Keratinocyte (primary cell): ENCODE data around the gene TTI1. TPM values are rescaled to one million over a fixed set of nuclear protein-coding genes. Genes with fewer than 3 reads are reported as not detected.
A peak's percentile ranks its signal among the peaks of the same experiment; 100 is the strongest.

ENCODE experiments used
- DNase-seq: peaks from one replicate; pipeline ENCODE4 v3.0.0-alpha.2; 2011; ENCODE audit warnings: low read depth, missing footprints, low spot score
- FAIRE-seq: peaks from 2 replicates; lab custom pipeline; 2011; peaks lifted over from hg19 to GRCh38; lab: Jason Lieb, UNC
- H2AFZ ChIP-seq: 2 replicates; pipeline ENCODE4 v1.6.0; 2012; ENCODE audit warnings: low read length, control low read depth, inconsistent platforms; ENCODE audit not compliant: control insufficient read depth
- H3K27ac ChIP-seq: 2 replicates; pipeline ENCODE4 v1.5.1; 2011; ENCODE audit warnings: low read length; ENCODE audit not compliant: control insufficient read depth, insufficient read depth
- H3K27me3 ChIP-seq: 3 replicates; pipeline ENCODE4 v1.6.0; 2011; ENCODE audit warnings: low read length; ENCODE audit not compliant: control insufficient read depth, insufficient read depth; ENCODE audit errors: extremely low read depth
- H3K36me3 ChIP-seq, 2 experiments: 2 replicates in 1 of 2; 3 replicates in 1 of 2; pipeline ENCODE4 v1.5.1; 2011; ENCODE audit warnings: low read length in 2 of 2, mild to moderate bottlenecking in 1 of 2; ENCODE audit not compliant: control insufficient read depth in 2 of 2, insufficient read depth in 2 of 2; ENCODE audit errors: extremely low read depth in 1 of 2
- H3K4me1 ChIP-seq: 3 replicates; pipeline ENCODE4 v1.5.1; 2011; ENCODE audit warnings: low read length; ENCODE audit not compliant: control insufficient read depth, insufficient read depth; ENCODE audit errors: extremely low read depth
- H3K4me2 ChIP-seq: 3 replicates; pipeline ENCODE4 v1.6.0; 2011; ENCODE audit warnings: low read depth, low read length; ENCODE audit not compliant: control insufficient read depth, insufficient read depth; ENCODE audit errors: extremely low read depth
- H3K4me3 ChIP-seq, 3 experiments: fragments of 200-600 bp in 1 of 3; sonication (generic) in 1 of 3; 2 replicates in 2 of 3; 3 replicates in 1 of 3; pipeline ENCODE4 v1.5.1; 2011 to 2016; ENCODE audit warnings: low read length in 3 of 3, mild to moderate bottlenecking in 3 of 3, control low read depth in 2 of 3, inconsistent platforms in 1 of 3, low read depth in 1 of 3, mixed read lengths in 1 of 3, mixed run types in 1 of 3, moderate library complexity in 1 of 3; ENCODE audit not compliant: control insufficient read depth in 2 of 3, insufficient read depth in 2 of 3; ENCODE audit errors: extremely low read depth in 1 of 3
- H3K79me2 ChIP-seq: 2 replicates; pipeline ENCODE4 v1.6.0; 2012; ENCODE audit warnings: low read length; ENCODE audit not compliant: control insufficient read depth, insufficient read depth
- H3K9ac ChIP-seq: 3 replicates; pipeline ENCODE4 v1.6.0; 2011; ENCODE audit warnings: low read length; ENCODE audit not compliant: control insufficient read depth, insufficient read depth; ENCODE audit errors: extremely low read depth
- H3K9me1 ChIP-seq: 3 replicates; pipeline ENCODE4 v1.6.0; 2011; ENCODE audit warnings: low read length; ENCODE audit not compliant: control insufficient read depth, insufficient read depth; ENCODE audit errors: extremely low read depth
- H3K9me3 ChIP-seq: 2 replicates; pipeline ENCODE4 v1.5.1; 2012; ENCODE audit warnings: low read depth, low read length; ENCODE audit not compliant: control insufficient read depth
- H4K20me1 ChIP-seq: 3 replicates; pipeline ENCODE4 v1.6.0; 2011; ENCODE audit warnings: low read length; ENCODE audit not compliant: control insufficient read depth, insufficient read depth; ENCODE audit errors: extremely low read depth
- CTCF ChIP-seq, 3 experiments: IDR thresholded peaks in 1 of 3; conservative IDR thresholded peaks in 1 of 3; optimal IDR thresholded peaks in 1 of 3; 2 replicates in 2 of 3; 3 replicates in 1 of 3; pipeline versions ENCODE3 to v1.5.1; 2011; ENCODE audit warnings: low read length in 3 of 3, mild to moderate bottlenecking in 3 of 3, moderate library complexity in 2 of 3, control low read depth in 1 of 3, inconsistent platforms in 1 of 3; ENCODE audit not compliant: insufficient read depth in 2 of 3; ENCODE audit errors: extremely low read depth in 1 of 3
- EZH2 ChIP-seq: IDR thresholded peaks from one replicate; pipeline ENCODE4 v1.6.1; 2012; ENCODE audit warnings: inconsistent platforms, mild to moderate bottlenecking, low read length, moderate library complexity
- dilution Hi-C: fragments of 300-500 bp; cut with MboI; formaldehyde crosslinking; loops from one replicate; pipeline ENCODE4 v1.7.0; 2020; ENCODE audit warnings: low sequenced_read_pairs; ENCODE audit not compliant: extremely low pct_ligation_motif_present
- polyA plus RNA-seq, 5 experiments: library from polyadenylated mRNA; depleted of rRNA in 3 of 5; stranded (reverse) in 3 of 5; stranded (forward) in 1 of 5; unstranded in 1 of 5; fragments of >200 nt; gene quantifications; 1 replicate in 1 of 5; 2 replicates in 3 of 5; 3 replicates in 1 of 5; pipeline versions ENCODE4 v1.2.1 to v1.2.3, GENCODE V29; 2011 to 2012; ENCODE audit warnings: missing spikeins in 2 of 5, low read depth in 1 of 5, low replicate concordance in 1 of 5

The TTI1 gene
- polyA plus RNA-seq, 1 donor (not counting 4 experiments of a cell fraction or from before 2014, with no cell fraction given) = 13.5 TPM

- Histone ChIP-seq H3K9ac (no peak overlapping the region), H3K27ac (no peak overlapping the region), H3K9me1 (no peaks in the 10 kb centered on the region), H3K36me3 (peaks cover 9 to 13% of the 10 kb centered on the region in 2 experiments), H3K79me2 (peaks cover 8% of the 10 kb centered on the region), H3K9me3 (no peaks in the 10 kb centered on the region), H3K4me3 (no peak overlapping the region), H3K27me3 (no peaks in the 10 kb centered on the region), H3K4me2 (no peak overlapping the region), H2AFZ (no peak overlapping the region), H3K4me1 (no peaks in the 10 kb centered on the region), H4K20me1 (peaks cover 5% of the 10 kb centered on the region)
- DNase-seq = no peak
- FAIRE-seq = no peak
- TF ChIP-seq EZH2 = no peak
- dilution Hi-C loops = no loop called here
Measured at GRCh38 chr20:38075161-38075998, 42.1 kb upstream of the TTI1 start.

DNA sequence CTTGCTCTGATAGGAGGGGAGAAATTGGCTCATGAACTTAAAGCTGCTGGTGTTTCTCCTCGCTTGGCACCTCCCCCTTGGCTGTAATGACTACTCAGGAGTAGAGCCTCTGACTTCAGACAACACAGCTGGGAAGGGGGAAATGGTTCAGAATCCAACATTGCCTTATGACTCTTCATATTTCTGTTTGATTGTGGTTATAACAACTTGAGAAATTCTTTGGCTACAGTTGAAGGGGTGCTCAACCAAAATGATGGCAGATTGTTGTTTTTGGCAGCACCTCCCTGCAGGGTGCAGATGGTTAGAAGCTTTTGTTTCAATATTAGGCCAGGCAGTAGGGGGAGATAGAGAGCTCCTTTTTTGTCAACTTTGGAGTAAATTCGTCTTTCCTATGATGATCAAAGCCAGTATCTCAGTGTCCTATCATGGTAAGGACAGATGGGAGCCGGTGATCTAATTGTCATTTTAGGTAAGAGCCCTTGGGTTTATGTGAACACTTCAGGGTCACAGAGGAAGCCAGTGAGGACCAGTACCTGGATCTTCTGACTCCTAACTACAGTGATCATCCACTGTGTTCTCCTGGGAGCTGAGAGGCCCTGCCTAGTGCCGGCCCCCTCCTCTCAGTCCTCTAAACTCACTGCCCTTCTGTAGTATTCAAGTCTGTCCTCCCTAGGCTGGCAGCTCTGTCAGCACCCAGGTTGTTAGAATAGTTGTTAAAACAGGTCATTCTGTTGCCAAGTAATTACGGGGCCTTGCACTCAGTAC is 40.2 kb upstream of the TTI1 start:
- FAIRE-seq = peak; percentile 58
- no peak overlapping the region for H3K9ac ChIP-seq
- no peak overlapping the region for H2AFZ ChIP-seq
- H3K4me1 ChIP-seq = no peaks in the 10 kb centered on the region
- H3K36me3 ChIP-seq = peaks cover 12 to 20% of the 10 kb centered on the region in 2 experiments
- no peak for TF ChIP-seq EZH2
- TF ChIP-seq CTCF (optimal IDR thresholded peaks at IDR 0.05 in 1 of 3, IDR thresholded peaks at IDR 0.05 in 1 of 3, conservative IDR thresholded peaks at IDR 0.05 in 1 of 3; ENCODE audit: extremely low read depth in 1 of 3, insufficient read depth in 2 of 3, low read length in 3 of 3) = peak; percentile 54 to 70 (median 70)
- H3K9me3 ChIP-seq = no peaks in the 10 kb centered on the region
- no peaks in the 10 kb centered on the region for H3K27me3 ChIP-seq
- H3K27ac ChIP-seq = no peak overlapping the region
- H3K9me1 ChIP-seq = no peaks in the 10 kb centered on the region
- H4K20me1 ChIP-seq = peaks cover 5% of the 10 kb centered on the region
- H3K79me2 ChIP-seq = peaks cover 1% of the 10 kb centered on the region
- dilution Hi-C loops = no loop called here
- no peak overlapping the region for H3K4me2 ChIP-seq
- no peak overlapping the region for H3K4me3 ChIP-seq
- no peak for DNase-seq
